Esophagus squamous epithelium (tissue), 5 donors: ENCODE results near the gene ASAP2. TPM values are rescaled to one million over a fixed set of nuclear protein-coding genes. Genes with fewer than 3 reads are reported as not detected.

Source experiments
- DNase-seq: peaks from one replicate; lab custom pipeline; 2025; lab: John Stamatoyannopoulos, UW
- H3K27ac ChIP-seq, 4 donors: fragments of 200-600 bp; sonication (generic); one replicate each; pipeline ENCODE4 v1.5.1; 2016 to 2019; ENCODE audit warnings: mild to moderate bottlenecking in 1 of 4
- H3K27me3 ChIP-seq, 4 donors: fragments of 200-600 bp; sonication (generic); 1 replicate in 3 of 4; 2 replicates in 1 of 4; pipeline versions ENCODE4 v1.5.1 to v1.6.0; 2017 to 2021; ENCODE audit warnings: antibody characterized with exemption in 1 of 4
- H3K36me3 ChIP-seq, 3 donors: fragments of 200-600 bp; sonication (generic); one replicate each; pipeline ENCODE4 v1.5.1; 2016 to 2019
- H3K4me1 ChIP-seq, 3 donors: fragments of 200-600 bp; sonication (generic); one replicate each; pipeline ENCODE4 v1.5.1; 2017 to 2019
- H3K4me3 ChIP-seq, 4 donors: fragments of 200-600 bp; sonication (generic); 1 replicate in 3 of 4; 2 replicates in 1 of 4; pipeline ENCODE4 v1.5.1; 2016 to 2019; ENCODE audit warnings: mild to moderate bottlenecking in 2 of 4, moderate library complexity in 1 of 4
- H3K9me3 ChIP-seq, 3 donors: fragments of 200-600 bp; sonication (generic); one replicate each; pipeline ENCODE4 v1.5.1; 2016 to 2019
- POLR2A ChIP-seq, 4 donors: fragments of 450-650 bp; IDR thresholded peaks; one replicate each; pipeline ENCODE4 v1.6.1; 2017; ENCODE audit warnings: antibody characterized with exemption in 4 of 4, mild to moderate bottlenecking in 4 of 4, moderate library complexity in 3 of 4
- WGBS, 2 donors: methylation state at CpG; one replicate each; pipeline ENCODE4 v1.1.5; 2018; 5-methylcytosine and 5-hydroxymethylcytosine counted together
- intact Hi-C: fragments of 100-400 bp; cut with DNase I; formaldehyde crosslinking; loops from one replicate; pipeline ENCODE4 v1.15.0; 2022
- total RNA-seq, 4 donors: library from RNA; depleted of rRNA; stranded (reverse); fragments of >200 nt; gene quantifications; one replicate each; pipeline ENCODE4 v1.1.0, GENCODE V29; 2016
- TF ChIP-seq, protein P1 (sequence below), 6 experiments: fragments of 450-650 bp in 4 of 6; fragments of 200-600 bp in 2 of 6; sonication (generic) in 2 of 6; IDR thresholded peaks; one replicate each; pipeline ENCODE4 v1.5.1; 2016 to 2019; ENCODE audit warnings: antibody characterized with exemption in 6 of 6, mild to moderate bottlenecking in 4 of 6, moderate library complexity in 4 of 6
- donor health status: DM: yes; HTN: yes; CAD: no.

ASAP2 gene
- total RNA-seq, 4 donors from 2014 or later = 3.3 to 15.3 (median 6.9) TPM

DNA sequence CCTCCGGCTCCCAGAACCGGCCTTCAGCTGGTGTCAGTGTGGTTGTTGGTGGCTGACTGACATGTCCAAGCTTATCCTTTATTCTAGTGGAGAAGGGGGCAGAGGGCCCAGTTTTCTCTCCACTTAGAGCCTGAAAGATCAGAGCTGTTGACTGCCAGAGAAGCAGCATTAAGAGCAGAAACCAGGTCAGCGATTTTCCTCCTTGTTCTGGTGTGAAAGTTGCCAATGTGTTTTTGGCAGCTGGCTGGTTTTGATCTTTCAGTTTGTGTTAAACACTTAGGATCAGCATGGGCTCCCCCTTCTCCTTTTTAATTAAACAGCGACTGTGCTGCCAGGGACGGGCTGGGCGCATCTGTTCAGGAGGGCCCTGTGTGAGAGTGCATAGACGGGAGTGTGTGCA lies 100.9 kb downstream of the ASAP2 start:
- intact Hi-C loops = no loop called here
- TF ChIP-seq, protein P1, sequence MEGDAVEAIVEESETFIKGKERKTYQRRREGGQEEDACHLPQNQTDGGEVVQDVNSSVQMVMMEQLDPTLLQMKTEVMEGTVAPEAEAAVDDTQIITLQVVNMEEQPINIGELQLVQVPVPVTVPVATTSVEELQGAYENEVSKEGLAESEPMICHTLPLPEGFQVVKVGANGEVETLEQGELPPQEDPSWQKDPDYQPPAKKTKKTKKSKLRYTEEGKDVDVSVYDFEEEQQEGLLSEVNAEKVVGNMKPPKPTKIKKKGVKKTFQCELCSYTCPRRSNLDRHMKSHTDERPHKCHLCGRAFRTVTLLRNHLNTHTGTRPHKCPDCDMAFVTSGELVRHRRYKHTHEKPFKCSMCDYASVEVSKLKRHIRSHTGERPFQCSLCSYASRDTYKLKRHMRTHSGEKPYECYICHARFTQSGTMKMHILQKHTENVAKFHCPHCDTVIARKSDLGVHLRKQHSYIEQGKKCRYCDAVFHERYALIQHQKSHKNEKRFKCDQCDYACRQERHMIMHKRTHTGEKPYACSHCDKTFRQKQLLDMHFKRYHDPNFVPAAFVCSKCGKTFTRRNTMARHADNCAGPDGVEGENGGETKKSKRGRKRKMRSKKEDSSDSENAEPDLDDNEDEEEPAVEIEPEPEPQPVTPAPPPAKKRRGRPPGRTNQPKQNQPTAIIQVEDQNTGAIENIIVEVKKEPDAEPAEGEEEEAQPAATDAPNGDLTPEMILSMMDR (IDR thresholded peaks at IDR 0.05) = no peak
- no peak for TF ChIP-seq POLR2A (IDR thresholded peaks at IDR 0.05)
- H3K4me3 ChIP-seq = no peak overlapping the region
- 33 to 40% methylated on average over 7 of the region's 7 CpGs for WGBS, 2 donors
- H3K27me3 ChIP-seq = no peaks in the 10 kb centered on the region
- peaks cover 32 to 65% (median 34%) of the 10 kb centered on the region in 3 donors for H3K4me1 ChIP-seq
- no peaks in the 10 kb centered on the region for H3K9me3 ChIP-seq
- H3K36me3 ChIP-seq = no peaks in the 10 kb centered on the region
- H3K27ac ChIP-seq = peak overlapping the region; percentile 3 to 64 (median 36)
- no peak for DNase-seq

DNA sequence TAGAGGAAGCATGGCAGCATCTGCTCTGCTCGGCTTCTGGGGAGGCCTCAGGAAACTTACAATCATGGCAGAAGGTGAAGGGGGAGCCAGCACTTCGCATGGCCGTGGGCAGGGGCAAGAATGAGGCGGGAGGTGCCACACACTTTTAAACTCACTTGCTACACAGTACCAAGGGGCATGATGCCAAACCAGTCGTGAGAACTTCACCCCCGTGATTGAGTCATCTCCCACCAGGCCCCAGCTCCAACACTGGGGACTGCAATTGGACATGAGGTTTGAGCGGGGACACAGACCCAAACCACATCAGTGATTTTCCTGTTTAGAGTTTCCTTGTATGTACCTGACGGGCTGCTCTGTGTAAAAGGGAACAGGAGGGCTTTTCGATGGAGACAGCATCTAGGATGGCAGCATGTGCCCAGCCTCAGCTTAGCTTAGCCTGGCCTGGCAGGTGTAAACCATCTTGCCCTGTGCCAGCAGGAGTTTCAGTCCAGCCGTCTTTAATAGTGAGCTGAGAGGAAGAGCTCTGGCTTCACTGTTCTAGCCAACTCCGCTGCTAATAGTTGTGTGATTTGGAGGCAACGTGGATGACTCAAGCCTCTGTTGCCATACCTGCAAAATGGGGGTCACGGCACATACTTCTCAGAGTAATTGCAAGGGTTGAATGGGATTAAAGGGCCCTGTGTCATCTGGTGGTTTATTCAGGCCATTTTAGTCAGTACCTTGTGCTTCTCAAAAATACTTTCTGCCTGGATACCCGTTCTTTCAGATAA lies 101.8 kb downstream of the ASAP2 start:
- Histone ChIP-seq H3K27me3 (no peaks in the 10 kb centered on the region), H3K9me3 (no peaks in the 10 kb centered on the region), H3K4me1 (peaks cover 32 to 63% (median 34%) of the 10 kb centered on the region in 3 donors), H3K36me3 (no peaks in the 10 kb centered on the region), H3K27ac (peak overlapping the region in 1 of 4 donors; percentile 3), H3K4me3 (no peak overlapping the region)
- DNase-seq = no peak
- intact Hi-C loops = no loop called here
- TF ChIP-seq POLR2A (IDR thresholded peaks at IDR 0.05) = no peak
- TF ChIP-seq, protein P1 (IDR thresholded peaks at IDR 0.05) = no peak
- WGBS, 2 donors = 66 to 70% methylated on average over 9 to 13 of the region's 14 CpGs

DNA sequence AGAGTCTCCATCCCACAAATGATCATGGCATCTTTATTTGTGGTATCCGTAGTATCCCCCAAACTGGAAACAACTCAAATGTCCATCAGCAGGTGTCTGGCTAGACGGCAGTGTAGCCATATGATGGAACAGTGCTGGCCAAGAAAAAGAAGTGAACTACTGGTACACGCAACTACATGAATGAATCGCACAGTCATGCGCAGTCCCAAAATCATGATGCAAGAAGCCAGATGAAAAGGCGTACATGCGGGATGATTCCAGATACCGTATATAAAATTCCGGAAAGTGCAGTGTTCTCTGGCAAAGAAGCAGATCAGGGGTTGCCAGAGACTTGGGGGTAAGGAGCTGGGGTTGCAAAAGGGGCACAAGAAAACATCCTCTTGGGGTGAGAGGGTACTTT lies 102.5 kb downstream of the ASAP2 start:
- no peaks in the 10 kb centered on the region for H3K27me3 ChIP-seq
- H3K36me3 ChIP-seq = no peaks in the 10 kb centered on the region
- intact Hi-C loops = no loop called here
- H3K4me1 ChIP-seq = peaks cover 32 to 63% (median 34%) of the 10 kb centered on the region in 3 donors
- WGBS, 2 donors = 88 to 91% methylated on average over 9 of the region's 9 CpGs
- H3K9me3 ChIP-seq = no peaks in the 10 kb centered on the region
- no peak overlapping the region for H3K4me3 ChIP-seq
- no peak for DNase-seq
- TF ChIP-seq, protein P1 (IDR thresholded peaks at IDR 0.05) = no peak
- no peak for TF ChIP-seq POLR2A (IDR thresholded peaks at IDR 0.05)
- no peak overlapping the region for H3K27ac ChIP-seq

DNA sequence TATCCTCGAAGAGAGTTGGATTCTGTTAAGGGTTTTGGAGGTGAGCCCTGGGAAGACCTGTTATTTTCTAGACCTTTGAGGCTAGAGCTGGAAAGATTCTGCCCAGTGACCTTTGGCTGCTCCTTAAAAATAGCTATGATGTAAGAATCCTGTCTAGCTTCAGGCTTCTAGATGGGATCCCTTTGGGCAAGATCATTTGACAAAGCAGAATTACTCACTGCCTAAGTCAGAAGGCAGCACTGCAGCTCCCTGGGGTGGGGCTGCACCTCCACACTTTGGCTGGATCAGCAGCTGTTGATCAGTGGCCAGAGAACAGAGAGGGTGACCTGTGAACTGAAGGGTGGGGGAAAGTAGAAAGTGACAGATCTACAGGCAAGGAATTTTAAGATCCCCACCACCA lies 103.8 kb downstream of the ASAP2 start:
- H3K27ac ChIP-seq = peak overlapping the region; percentile 63 to 86 (median 83)
- no peak overlapping the region for H3K4me3 ChIP-seq
- DNase-seq = no peak
- intact Hi-C loops = no loop called here
- no peaks in the 10 kb centered on the region for H3K9me3 ChIP-seq
- TF ChIP-seq, protein P1 (IDR thresholded peaks at IDR 0.05) = no peak
- TF ChIP-seq POLR2A (IDR thresholded peaks at IDR 0.05) = no peak
- 13 to 20% methylated on average over 1 of the region's 1 CpG for WGBS, 2 donors
- H3K27me3 ChIP-seq = no peaks in the 10 kb centered on the region
- H3K4me1 ChIP-seq = peaks cover 32 to 69% (median 38%) of the 10 kb centered on the region in 3 donors
- no peaks in the 10 kb centered on the region for H3K36me3 ChIP-seq

DNA sequence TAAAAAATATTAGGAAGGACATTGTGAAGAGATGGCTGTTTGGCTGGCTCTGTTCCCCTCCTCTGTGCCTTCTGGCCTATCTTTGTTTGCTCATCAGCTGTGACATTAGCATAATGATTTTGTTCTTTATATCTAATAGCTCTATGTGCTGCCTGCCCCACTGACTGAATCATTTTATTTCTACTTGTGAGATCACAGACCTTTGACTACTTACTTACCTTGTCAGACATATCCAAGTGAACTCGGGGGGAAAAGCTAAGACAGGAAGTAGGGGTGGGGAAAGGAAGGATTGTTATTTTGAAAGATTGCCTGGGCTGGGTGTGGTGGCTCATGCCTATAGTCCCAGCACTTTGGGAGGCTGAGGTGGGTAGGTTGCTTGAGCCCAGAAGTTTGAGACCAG lies 104.2 kb downstream of the ASAP2 start:
- Histone ChIP-seq H3K27ac (peak overlapping the region; percentile 63 to 86 (median 83)), H3K4me3 (no peak overlapping the region), H3K9me3 (no peaks in the 10 kb centered on the region), H3K27me3 (no peaks in the 10 kb centered on the region), H3K4me1 (peaks cover 32 to 73% (median 38%) of the 10 kb centered on the region in 3 donors), H3K36me3 (no peaks in the 10 kb centered on the region)
- WGBS, 2 donors = 0 to 9% methylated on average over 1 of the region's 1 CpG
- TF ChIP-seq, protein P1 (IDR thresholded peaks at IDR 0.05) = no peak
- TF ChIP-seq POLR2A (IDR thresholded peaks at IDR 0.05) = no peak
- DNase-seq = no peak
- intact Hi-C loops = no loop called here
